ENCODE data around the gene SCFD2. TPM values are rescaled to one million over a fixed set of nuclear protein-coding genes. Genes with fewer than 3 reads are reported as not detected.

Gene SCFD2
- total RNA-seq, 1 donor from 2014 or later = 18.6 TPM

DNA sequence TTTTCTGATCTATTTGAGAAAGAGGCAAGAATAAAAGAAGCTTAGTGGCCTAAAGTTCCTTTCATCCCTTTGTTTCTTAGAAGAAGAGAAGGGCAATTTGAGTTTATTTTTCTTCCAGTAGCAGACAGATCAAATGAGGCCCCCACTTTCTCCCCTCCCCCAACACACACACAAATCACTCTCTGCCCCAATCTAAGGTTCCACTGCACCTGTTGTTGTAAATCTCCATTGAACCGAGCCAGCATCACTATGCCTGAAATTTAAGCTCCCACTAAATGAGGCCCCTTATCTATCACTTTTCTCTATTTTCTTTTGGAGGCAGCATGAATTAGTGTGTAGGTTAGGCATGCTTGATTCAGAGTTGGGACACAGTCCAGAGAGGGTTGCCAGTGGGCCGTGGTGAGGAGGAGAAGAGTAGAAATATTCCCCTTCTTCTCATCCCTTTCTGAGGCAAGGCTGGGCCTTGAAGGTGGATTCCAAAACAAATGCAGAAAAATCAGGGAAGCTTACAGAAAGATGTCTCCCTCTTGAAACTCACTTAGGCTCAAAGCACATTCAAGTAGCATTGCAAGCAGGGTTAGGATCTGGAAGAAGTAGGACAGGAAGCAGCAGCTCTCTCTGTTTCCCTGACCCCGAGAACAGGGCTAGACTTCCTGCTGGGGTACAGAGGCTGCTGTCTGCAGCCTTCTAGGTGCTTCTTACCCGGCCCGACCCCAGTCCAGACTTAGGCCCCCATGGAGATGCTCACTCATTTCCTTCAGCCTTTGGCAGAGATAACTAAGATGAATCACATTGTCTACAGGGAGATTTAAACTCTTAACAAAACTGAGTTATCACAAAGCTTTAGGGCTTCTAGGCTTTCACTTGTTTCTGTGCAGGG lies 433.0 kb downstream of the SCFD2 start:
- no peak overlapping the region for H3K27ac Mint-ChIP-seq (ENCODE audit: unreplicated experiment)
- no peak for DNase-seq (ENCODE audit: low read depth, low spot score)
- H3K27me3 Mint-ChIP-seq (ENCODE audit: low read depth) = no peaks in the 10 kb centered on the region
- peaks cover 2% of the 10 kb centered on the region for H3K9me3 Mint-ChIP-seq
- H3K36me3 Mint-ChIP-seq (ENCODE audit: low read depth) = no peaks in the 10 kb centered on the region
- peaks cover 28% of the 10 kb centered on the region for H3K4me1 Mint-ChIP-seq
- no peak overlapping the region for H3K4me3 Mint-ChIP-seq
- TF ChIP-seq, protein P1, sequence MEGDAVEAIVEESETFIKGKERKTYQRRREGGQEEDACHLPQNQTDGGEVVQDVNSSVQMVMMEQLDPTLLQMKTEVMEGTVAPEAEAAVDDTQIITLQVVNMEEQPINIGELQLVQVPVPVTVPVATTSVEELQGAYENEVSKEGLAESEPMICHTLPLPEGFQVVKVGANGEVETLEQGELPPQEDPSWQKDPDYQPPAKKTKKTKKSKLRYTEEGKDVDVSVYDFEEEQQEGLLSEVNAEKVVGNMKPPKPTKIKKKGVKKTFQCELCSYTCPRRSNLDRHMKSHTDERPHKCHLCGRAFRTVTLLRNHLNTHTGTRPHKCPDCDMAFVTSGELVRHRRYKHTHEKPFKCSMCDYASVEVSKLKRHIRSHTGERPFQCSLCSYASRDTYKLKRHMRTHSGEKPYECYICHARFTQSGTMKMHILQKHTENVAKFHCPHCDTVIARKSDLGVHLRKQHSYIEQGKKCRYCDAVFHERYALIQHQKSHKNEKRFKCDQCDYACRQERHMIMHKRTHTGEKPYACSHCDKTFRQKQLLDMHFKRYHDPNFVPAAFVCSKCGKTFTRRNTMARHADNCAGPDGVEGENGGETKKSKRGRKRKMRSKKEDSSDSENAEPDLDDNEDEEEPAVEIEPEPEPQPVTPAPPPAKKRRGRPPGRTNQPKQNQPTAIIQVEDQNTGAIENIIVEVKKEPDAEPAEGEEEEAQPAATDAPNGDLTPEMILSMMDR (conservative IDR thresholded peaks at IDR 0.05) = no peak

GRCh38 chr4:52931243-52931642 lies 434.6 kb downstream of the SCFD2 start:
- DNase-seq (ENCODE audit: low read depth, low spot score) = no peak
- Mint-ChIP-seq H3K27ac (ENCODE audit: unreplicated experiment) (peak overlapping the region; percentile 39), H3K4me3 (no peak overlapping the region), H3K9me3 (peaks cover 2% of the 10 kb centered on the region), H3K4me1 (peaks cover 41% of the 10 kb centered on the region), H3K36me3 (ENCODE audit: low read depth) (no peaks in the 10 kb centered on the region), H3K27me3 (ENCODE audit: low read depth) (no peaks in the 10 kb centered on the region)
- TF ChIP-seq, protein P1 (conservative IDR thresholded peaks at IDR 0.05) = no peak

DNA sequence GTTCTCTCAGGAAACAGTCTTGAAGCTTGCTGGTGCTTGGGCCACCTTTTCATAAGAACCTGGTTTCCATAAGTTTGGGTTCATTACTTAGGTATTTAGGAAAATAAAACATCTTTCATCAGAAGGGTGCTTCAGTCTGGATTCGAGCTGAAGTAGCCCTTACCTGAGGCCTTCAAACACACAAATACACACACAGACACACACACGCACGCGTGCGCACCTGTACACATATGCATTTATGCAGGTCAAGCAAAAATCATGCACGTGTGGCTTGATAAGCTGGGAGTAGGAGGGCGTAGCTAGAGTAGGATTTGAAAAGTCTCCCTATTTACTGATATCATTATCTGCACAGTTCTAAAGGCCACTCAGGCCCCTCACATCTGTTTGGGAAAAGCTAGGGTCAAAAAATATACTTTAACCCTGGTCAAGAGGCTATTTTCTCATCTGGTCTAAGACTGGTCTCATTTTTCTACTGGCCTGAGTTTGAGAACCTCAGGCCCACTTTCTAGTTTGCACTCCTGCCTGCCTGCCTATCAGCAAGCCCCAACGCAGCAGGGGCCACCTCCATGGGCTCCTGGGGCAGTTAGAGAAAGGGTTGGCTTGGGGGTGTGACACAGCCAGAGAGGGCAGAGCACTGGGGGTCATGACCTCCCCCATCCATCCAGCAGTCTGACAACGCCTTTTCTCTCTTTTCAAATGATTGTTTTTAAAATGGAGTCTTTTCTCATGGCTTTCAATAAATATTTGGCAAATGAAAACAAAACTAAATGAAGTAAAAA lies 439.5 kb downstream of the SCFD2 start:
- H3K4me3 Mint-ChIP-seq = no peak overlapping the region
- H3K4me1 Mint-ChIP-seq = peaks cover 40% of the 10 kb centered on the region
- no peak for DNase-seq (ENCODE audit: low read depth, low spot score)
- peak overlapping the region; percentile 25 for H3K27ac Mint-ChIP-seq (ENCODE audit: unreplicated experiment)
- no peaks in the 10 kb centered on the region for H3K27me3 Mint-ChIP-seq (ENCODE audit: low read depth)
- H3K36me3 Mint-ChIP-seq (ENCODE audit: low read depth) = no peaks in the 10 kb centered on the region
- peaks cover 2% of the 10 kb centered on the region for H3K9me3 Mint-ChIP-seq
- TF ChIP-seq, protein P1 (conservative IDR thresholded peaks at IDR 0.05) = no peak

- Mint-ChIP-seq H3K27ac (ENCODE audit: unreplicated experiment) (no peak overlapping the region), H3K36me3 (ENCODE audit: low read depth) (no peaks in the 10 kb centered on the region), H3K4me3 (no peak overlapping the region), H3K4me1 (peaks cover 41% of the 10 kb centered on the region), H3K27me3 (ENCODE audit: low read depth) (no peaks in the 10 kb centered on the region), H3K9me3 (peaks cover 1% of the 10 kb centered on the region)
- TF ChIP-seq, protein P1 (conservative IDR thresholded peaks at IDR 0.05) = no peak
- DNase-seq (ENCODE audit: low read depth, low spot score) = no peak
These were observed 440.3 kb downstream of the SCFD2 start for GRCh38 chr4:52925531-52925968.

DNA sequence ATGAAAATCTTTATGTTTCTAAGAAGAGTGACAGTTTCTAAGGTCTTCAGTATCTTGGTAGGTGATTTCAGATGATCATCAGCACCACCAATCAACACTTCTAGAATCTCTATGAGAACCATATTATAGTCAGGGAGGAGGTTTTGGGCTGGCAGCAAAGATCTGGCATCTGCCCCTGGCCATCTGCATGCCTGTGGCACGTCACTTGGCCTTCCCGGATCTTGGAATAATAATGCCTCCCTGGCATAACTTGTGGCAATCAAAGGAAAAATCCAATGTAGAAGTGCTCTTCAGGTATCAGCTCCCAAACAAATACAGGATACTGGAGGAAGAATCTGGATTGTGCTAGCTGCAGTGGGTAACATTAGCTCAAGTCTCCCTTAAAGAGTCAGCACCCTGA lies 446.4 kb downstream of the SCFD2 start:
- H3K27ac Mint-ChIP-seq (ENCODE audit: unreplicated experiment) = no peak overlapping the region
- no peak for DNase-seq (ENCODE audit: low read depth, low spot score)
- TF ChIP-seq, protein P1 (conservative IDR thresholded peaks at IDR 0.05) = no peak
- no peak overlapping the region for H3K4me3 Mint-ChIP-seq
- no peaks in the 10 kb centered on the region for H3K27me3 Mint-ChIP-seq (ENCODE audit: low read depth)
- H3K4me1 Mint-ChIP-seq = peaks cover 17% of the 10 kb centered on the region
- no peaks in the 10 kb centered on the region for H3K36me3 Mint-ChIP-seq (ENCODE audit: low read depth)
- no peaks in the 10 kb centered on the region for H3K9me3 Mint-ChIP-seq
